Caco-2 (cell line): Measurements from ENCODE around the gene BASP1. TPM values are rescaled to one million over a fixed set of nuclear protein-coding genes. Genes with fewer than 3 reads are reported as not detected.

Experiments used
- BruUV-seq: library from RNA; stranded (reverse); fragments of 400-500 nt; replicated peaks from 2 replicates; lab custom pipeline; 2021; lab: Mats Ljungman, UMichigan
- CTCF ChIA-PET: fragments of 300-600 bp; sonication (Branson Sonifier 250); formaldehyde crosslinking; loops from one replicate; lab custom pipeline; 2022; ENCODE audit warnings: antibody characterized with exemption; lab: Charles Lee
- POLR2A ChIA-PET: fragments of 300-600 bp; sonication (Branson Sonifier 250); formaldehyde crosslinking; loops from one replicate; lab custom pipeline; 2022; ENCODE audit warnings: antibody characterized with exemption; lab: Charles Lee
- DNase-seq, 2 experiments: peaks; one replicate each; pipeline versions ENCODE4 v3.0.0 to v3.0.0-alpha.2; 2020 to 2022
- H3K27me3 ChIP-seq: replicated peaks from 2 replicates; pipeline ENCODE4 v1.6.0; 2011; ENCODE audit warnings: low read length; ENCODE audit not compliant: control insufficient read depth, insufficient read depth
- H3K36me3 ChIP-seq: 2 replicates; pipeline ENCODE4 v1.5.1; 2011; ENCODE audit warnings: low read length; ENCODE audit not compliant: control insufficient read depth, insufficient read depth
- H3K4me1 ChIP-seq: fragments of 250-450 bp; sonication (Bioruptor Pico); 2 replicates; pipeline ENCODE4 v1.5.1; 2020; ENCODE audit warnings: mild to moderate bottlenecking
- H3K4me3 ChIP-seq: 2 replicates; pipeline ENCODE4 v1.5.1; 2011; ENCODE audit warnings: low read depth, mild to moderate bottlenecking, control low read depth, low read length
- H3K9me3 ChIP-seq: fragments of 250-450 bp; sonication (Bioruptor Pico); 2 replicates; pipeline ENCODE4 v1.5.1; 2020; ENCODE audit warnings: mild to moderate bottlenecking, moderate library complexity
- H3K27ac Mint-ChIP-seq: one replicate; pipeline ENCODE4 v1.8.0; 2022; ENCODE audit warnings: mixed read lengths; ENCODE audit not compliant: unreplicated experiment
- H3K27me3 Mint-ChIP-seq: one replicate; pipeline ENCODE4 v1.8.0; 2022; ENCODE audit warnings: mixed read lengths; ENCODE audit not compliant: insufficient read depth, unreplicated experiment
- H3K36me3 Mint-ChIP-seq: one replicate; pipeline ENCODE4 v1.8.0; 2022; ENCODE audit warnings: mild to moderate bottlenecking, mixed read lengths; ENCODE audit not compliant: insufficient read depth, unreplicated experiment
- H3K4me1 Mint-ChIP-seq: one replicate; pipeline ENCODE4 v1.8.0; 2022; ENCODE audit warnings: low read depth, mixed read lengths; ENCODE audit not compliant: unreplicated experiment
- H3K4me3 Mint-ChIP-seq: one replicate; pipeline ENCODE4 v1.8.0; 2022; ENCODE audit warnings: mild to moderate bottlenecking, moderate library complexity, mixed read lengths; ENCODE audit not compliant: unreplicated experiment
- H3K9me3 Mint-ChIP-seq: one replicate; pipeline ENCODE4 v1.8.0; 2022; ENCODE audit warnings: mixed read lengths; ENCODE audit not compliant: unreplicated experiment
- intact Hi-C: fragments of 100-400 bp; cut with micrococcal nuclease; formaldehyde crosslinking; loops from one replicate; pipeline ENCODE4 v1.10.0; 2022; ENCODE audit not compliant: unreplicated experiment
- total RNA-seq: library from RNA; stranded (reverse); gene quantifications from 2 replicates; pipeline ENCODE4 v1.2.3, GENCODE V29; 2022
- TF ChIP-seq, protein P1 (sequence below), 2 experiments: fragments of 200-600 bp in 1 of 2; IDR thresholded peaks; 1 replicate in 1 of 2; 2 replicates in 1 of 2; pipeline versions ENCODE4 v1.5.1 to v1.8.0; 2011 to 2022; ENCODE audit warnings: antibody characterized with exemption in 1 of 2, control low read depth in 1 of 2, inconsistent platforms in 1 of 2, low read depth in 1 of 2, low read length in 1 of 2, mild to moderate bottlenecking in 1 of 2, moderate library complexity in 1 of 2; ENCODE audit not compliant: insufficient read depth in 1 of 2, severe bottlenecking in 1 of 2, unreplicated experiment in 1 of 2

Gene BASP1
- total RNA-seq, 1 experiment from 2014 or later: 78.1 TPM

- intact Hi-C loops: no loop called here
- TF ChIP-seq, protein P1, sequence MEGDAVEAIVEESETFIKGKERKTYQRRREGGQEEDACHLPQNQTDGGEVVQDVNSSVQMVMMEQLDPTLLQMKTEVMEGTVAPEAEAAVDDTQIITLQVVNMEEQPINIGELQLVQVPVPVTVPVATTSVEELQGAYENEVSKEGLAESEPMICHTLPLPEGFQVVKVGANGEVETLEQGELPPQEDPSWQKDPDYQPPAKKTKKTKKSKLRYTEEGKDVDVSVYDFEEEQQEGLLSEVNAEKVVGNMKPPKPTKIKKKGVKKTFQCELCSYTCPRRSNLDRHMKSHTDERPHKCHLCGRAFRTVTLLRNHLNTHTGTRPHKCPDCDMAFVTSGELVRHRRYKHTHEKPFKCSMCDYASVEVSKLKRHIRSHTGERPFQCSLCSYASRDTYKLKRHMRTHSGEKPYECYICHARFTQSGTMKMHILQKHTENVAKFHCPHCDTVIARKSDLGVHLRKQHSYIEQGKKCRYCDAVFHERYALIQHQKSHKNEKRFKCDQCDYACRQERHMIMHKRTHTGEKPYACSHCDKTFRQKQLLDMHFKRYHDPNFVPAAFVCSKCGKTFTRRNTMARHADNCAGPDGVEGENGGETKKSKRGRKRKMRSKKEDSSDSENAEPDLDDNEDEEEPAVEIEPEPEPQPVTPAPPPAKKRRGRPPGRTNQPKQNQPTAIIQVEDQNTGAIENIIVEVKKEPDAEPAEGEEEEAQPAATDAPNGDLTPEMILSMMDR (IDR thresholded peaks at IDR 0.05; ENCODE audit: insufficient read depth in 1 of 2, low read depth in 1 of 2, low read length in 1 of 2, severe bottlenecking in 1 of 2, unreplicated experiment in 1 of 2): no peak
- no peak overlapping the region for H3K4me3 Mint-ChIP-seq
- H3K4me1 ChIP-seq: no peaks in the 10 kb centered on the region
- no peaks in the 10 kb centered on the region for H3K27me3 Mint-ChIP-seq
- no TSS peak for BruUV-seq
- peaks cover 77% of the 10 kb centered on the region for H3K36me3 Mint-ChIP-seq
- no peak overlapping the region for H3K4me3 ChIP-seq
- no peaks in the 10 kb centered on the region for H3K36me3 ChIP-seq
- no peaks in the 10 kb centered on the region for H3K27me3 ChIP-seq
- no peaks in the 10 kb centered on the region for H3K9me3 ChIP-seq
- H3K4me1 Mint-ChIP-seq: peaks cover 10% of the 10 kb centered on the region
- DNase-seq: no peak
- ChIA-PET POLR2A (no interaction called here), CTCF (no interaction called here)
- peak overlapping the region; percentile 31 for H3K27ac Mint-ChIP-seq
- peaks cover 12% of the 10 kb centered on the region for H3K9me3 Mint-ChIP-seq
These were observed 42.3 kb downstream of the BASP1 start for GRCh38 chr5:17259630-17260257.

- H3K4me1 Mint-ChIP-seq: peaks cover 10% of the 10 kb centered on the region
These were observed 43.1 kb downstream of the BASP1 start for GRCh38 chr5:17260549-17260948.

DNA sequence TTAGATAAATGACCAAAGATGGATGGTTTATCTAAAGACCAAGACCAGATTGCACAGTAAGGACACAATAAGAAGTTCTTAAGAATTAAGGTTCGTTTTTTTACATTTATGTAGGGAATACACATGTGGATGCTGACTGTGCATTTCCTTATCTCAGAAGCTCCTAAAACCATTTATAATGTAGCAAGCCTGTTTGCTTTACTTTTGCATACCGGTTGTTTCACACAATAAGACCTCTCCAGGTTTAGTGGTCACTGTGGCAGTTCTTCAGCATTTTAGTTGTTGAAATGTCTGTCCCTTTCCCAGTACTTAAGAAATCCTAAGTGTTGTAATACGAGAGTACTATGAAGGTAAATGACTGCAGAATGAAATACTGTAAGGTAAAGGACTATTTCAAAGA is 43.6 kb downstream of the BASP1 start:
- intact Hi-C loops: no loop called here
- Mint-ChIP-seq H3K27ac (no peak overlapping the region), H3K27me3 (no peaks in the 10 kb centered on the region), H3K4me3 (no peak overlapping the region), H3K9me3 (peaks cover 12% of the 10 kb centered on the region), H3K4me1 (peaks cover 10% of the 10 kb centered on the region), H3K36me3 (peaks cover 67% of the 10 kb centered on the region)
- DNase-seq: no peak
- H3K9me3 ChIP-seq: no peaks in the 10 kb centered on the region
- ChIA-PET POLR2A (no interaction called here), CTCF (no interaction called here)
- TF ChIP-seq, protein P1 (IDR thresholded peaks at IDR 0.05; ENCODE audit: insufficient read depth in 1 of 2, low read depth in 1 of 2, low read length in 1 of 2, severe bottlenecking in 1 of 2, unreplicated experiment in 1 of 2): no peak
- no TSS peak for BruUV-seq
- no peak overlapping the region for H3K4me3 ChIP-seq
- H3K27me3 ChIP-seq: no peaks in the 10 kb centered on the region
- H3K36me3 ChIP-seq: no peaks in the 10 kb centered on the region
- H3K4me1 ChIP-seq: no peaks in the 10 kb centered on the region

More at GRCh38 chr5:17260549-17260948, 43.1 kb downstream of the BASP1 start:
- H3K36me3 ChIP-seq: no peaks in the 10 kb centered on the region
- H3K4me1 ChIP-seq: no peaks in the 10 kb centered on the region
- Mint-ChIP-seq H3K27me3 (no peaks in the 10 kb centered on the region), H3K36me3 (peaks cover 71% of the 10 kb centered on the region), H3K9me3 (peaks cover 12% of the 10 kb centered on the region), H3K27ac (no peak overlapping the region), H3K4me3 (no peak overlapping the region)
- no peaks in the 10 kb centered on the region for H3K27me3 ChIP-seq
- no peak overlapping the region for H3K4me3 ChIP-seq
- no peak for DNase-seq
- intact Hi-C loops: no loop called here
- no peaks in the 10 kb centered on the region for H3K9me3 ChIP-seq
- CTCF ChIA-PET: no interaction called here
- TF ChIP-seq, protein P1 (IDR thresholded peaks at IDR 0.05; ENCODE audit: insufficient read depth in 1 of 2, low read depth in 1 of 2, low read length in 1 of 2, severe bottlenecking in 1 of 2, unreplicated experiment in 1 of 2): no peak
- no TSS peak for BruUV-seq
- POLR2A ChIA-PET: no interaction called here
